Suppressor macrophage treated with lipopolysaccharide for 4 hours (primary cell): ENCODE data around the gene MAN2A2.

Source experiments
- DNase-seq: peaks from one replicate; pipeline ENCODE4 v3.0.0-alpha.2; 2020

Gene MAN2A2

DNA sequence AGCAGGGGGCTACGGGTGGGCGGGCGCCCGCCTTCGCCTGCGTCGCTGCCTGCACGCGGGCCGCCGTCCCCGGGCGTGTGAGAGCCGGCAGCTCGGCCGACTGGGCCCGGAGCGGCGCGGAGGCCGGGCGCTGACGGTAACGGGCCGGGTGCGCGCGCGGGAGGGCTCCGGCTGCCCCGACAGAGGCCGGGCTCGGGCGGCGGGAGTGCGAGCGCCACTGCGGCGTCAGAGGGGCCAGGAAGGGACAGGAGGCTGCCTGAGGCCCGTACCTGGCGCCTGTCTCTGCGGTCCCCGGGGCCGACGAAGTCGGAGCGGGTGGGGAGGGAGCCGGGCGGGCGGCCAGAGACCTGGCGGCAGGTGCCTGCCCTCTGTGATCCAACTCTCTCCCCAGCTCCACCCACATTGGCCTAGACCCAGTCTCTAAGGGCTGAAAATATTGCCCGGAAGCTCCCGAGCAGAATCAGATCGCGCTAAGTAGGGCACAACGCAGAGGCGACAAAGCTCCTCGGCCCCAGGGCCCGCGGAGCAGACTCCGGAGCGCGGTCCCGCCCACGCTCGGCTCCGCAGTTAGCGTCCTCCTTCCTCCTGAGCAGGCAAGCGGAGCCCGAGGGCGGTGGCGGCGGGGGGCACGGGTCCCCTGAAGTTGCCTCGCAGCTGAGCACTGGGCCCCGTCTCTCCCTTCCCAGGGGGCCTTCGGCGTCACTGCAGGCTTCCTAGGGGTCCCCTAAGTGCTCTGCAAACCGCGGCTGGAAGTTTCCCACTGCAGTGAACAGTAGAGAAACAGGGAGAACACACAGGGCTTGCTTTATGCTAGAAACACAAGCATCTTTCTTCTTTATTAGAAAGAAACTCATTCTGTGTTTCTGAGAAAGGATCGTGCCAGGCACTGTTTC lies at the start of gene MAN2A2:
Gene MAN2A2, plus strand, starts transcription at position 463 of the 893 bp plus-strand sequence. CDS start 906 bp downstream, outside the sequence.
- peak; percentile 81 for DNase-seq

DNA sequence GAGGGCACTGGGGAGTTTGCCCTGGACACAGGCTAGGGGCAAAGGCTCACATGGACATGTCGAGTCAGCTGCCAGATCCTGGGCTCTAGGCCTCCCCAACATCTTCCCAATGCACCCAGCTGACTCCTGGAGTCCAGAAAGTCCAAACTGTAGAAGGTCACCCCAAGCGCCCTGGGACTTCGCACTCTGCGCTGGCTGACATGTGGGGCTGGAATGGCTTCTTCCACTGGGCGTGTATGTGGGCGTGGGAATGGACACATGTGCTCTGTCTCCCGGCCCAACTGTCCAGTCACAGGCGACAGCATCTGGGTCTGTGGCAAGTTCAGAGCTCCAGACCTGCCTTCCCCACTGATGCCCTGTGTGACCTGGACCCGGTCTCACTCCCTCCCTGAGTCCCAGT lies 48.0 kb upstream of the MAN2A2 start:
- no peak for DNase-seq

- DNase-seq: no peak
These were observed 45.8 kb upstream of the MAN2A2 start for GRCh38 chr15:90857337-90857736.

DNA sequence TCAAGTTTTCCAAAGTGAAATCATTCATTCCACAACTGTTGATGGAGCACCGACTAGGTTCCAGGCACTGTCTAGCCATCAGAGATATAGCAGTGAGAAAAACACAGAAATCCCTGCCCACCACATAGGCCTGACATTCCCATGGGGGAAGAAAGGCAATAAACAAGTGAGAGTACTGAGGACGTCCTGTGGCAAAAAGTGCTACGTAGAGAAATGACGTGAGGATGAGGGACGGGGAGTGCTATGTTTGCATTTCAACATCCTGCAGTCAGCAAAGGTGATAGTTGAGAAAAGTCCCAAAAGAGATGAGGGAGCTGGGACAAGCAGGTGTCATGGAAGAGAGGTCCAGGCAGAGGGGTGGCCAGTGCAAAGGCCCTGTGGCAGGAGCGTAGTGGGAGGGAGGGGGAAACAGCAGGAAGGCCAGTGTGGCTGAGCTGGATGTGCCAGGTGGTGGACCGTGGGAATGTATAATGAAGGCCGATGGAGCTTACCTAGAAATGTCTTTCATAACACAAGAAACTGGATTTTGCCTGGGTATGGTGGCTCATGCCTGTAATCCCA lies 45.1 kb upstream of the MAN2A2 start:
- no peak for DNase-seq

DNA sequence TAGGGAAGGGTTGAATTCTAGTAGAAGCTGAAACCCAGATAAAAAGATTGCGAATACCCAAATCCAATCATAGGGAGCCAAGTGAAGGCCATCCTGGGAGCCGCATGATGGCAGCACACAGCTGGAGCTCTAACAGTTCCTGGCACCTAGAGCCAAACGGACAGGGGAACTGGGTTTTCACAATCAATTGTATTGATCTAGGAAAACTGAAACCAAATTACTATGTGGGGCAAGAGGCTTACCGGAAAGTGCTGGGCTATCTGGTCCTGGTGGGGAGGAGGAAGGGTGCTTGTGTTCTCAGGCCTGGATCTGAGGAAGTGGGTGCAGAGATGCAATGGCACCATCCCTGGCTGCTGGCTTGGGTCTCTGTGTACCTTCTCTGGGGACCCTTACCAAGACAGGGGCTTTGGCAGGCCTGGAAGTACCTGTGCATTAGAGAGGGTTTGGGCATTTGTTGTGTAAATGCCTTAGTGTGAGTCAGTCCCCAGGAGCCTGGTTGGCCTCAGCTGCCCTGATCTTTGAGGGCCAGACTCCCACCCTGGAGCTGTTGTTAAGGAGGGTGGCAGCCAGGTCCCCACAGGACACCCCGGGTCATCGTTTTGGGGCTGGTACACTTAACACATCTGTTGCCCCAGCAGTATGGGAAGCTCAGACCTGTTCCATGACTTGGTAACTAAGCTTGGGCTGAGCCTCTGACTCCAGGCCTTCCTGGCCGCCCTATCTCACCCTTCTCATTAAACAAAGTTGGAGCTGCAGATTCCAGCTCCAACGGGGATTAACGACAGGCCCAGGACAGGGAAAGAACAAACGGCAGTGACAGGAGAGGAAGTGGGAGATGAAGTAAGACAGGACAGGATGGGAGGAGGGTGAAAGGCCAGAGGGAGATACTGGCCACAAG lies 43.6 kb upstream of the MAN2A2 start:
- DNase-seq: peak; percentile 47

- no peak for DNase-seq
These were observed 42.7 kb upstream of the MAN2A2 start for GRCh38 chr15:90860450-90860849.

DNA sequence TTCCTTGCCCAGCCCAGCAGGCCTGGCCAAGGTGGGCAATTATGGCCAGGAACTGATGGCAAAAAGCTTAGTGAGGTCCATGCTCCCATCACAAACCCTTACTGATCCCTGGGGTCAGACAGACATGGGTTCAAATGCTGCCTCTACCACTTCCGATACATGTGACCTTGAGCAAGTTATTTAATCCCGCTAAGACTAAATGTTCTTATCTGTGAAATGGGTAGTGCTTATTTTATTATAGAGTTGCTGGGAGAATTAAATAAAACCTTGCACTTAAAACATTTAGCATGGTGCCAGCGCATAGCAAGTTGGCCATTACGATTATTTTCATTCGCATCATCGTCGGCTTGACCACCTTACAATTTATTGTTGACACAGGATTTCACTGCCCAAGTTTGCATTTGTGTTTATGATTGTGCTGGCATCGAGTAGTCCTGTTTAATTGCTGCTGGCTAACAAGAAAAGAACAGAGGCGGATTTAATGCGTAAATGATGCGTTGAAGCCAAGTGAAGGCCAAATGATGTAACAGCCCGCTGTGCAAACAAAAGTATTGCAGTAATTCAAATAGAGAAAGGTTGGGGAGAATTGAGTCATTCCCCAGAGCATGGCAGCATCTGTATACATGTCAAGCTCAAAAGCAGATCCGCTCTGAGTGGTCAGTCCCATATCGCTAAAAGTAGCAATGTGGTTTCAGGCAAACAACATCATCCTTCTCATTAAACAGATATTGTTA lies 42.0 kb upstream of the MAN2A2 start:
- DNase-seq: no peak

DNA sequence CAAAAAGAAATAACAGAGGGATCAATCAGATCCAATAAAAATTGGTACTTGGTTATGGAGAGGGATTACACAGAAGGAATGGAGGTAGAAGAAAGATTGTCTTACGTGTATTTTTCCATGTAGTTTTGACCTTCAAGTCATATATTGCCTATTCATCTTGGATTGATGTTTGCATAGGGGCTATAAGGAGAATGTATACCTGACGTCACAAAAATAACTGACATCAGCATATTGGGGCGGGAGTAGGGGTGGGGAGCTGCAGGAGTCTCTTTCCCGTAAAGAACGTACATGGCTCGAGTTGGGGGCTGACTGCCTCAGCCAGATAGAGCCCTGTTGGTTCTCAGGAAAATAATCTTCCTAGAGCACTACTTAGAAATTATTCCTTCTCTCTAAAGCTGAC lies 40.6 kb upstream of the MAN2A2 start:
- DNase-seq: no peak

GRCh38 chr15:90862964-90863778 lies 39.9 kb upstream of the MAN2A2 start:
- peak; percentile 87 for DNase-seq

DNA sequence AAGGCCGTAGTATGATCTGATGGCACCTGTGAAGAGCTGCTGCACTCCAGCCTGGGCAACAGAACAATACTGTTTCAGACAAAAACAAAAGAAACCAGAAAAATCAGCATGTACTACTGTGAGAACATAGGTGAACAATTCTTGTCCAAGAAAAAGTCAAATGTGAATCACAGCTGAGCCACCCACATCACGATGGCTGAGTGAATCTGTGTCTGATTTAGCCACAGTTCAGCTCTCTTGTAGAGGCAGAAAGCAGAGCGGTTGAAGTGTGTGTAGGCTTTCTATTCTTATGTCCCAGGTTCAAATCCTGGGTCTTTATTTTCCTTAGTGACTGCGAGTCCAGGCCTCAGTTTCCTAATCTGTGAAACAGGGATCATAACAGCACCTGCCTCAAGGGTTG lies 39.1 kb upstream of the MAN2A2 start:
- peak; percentile 59 for DNase-seq

- no peak for DNase-seq
These were observed 38.6 kb upstream of the MAN2A2 start for GRCh38 chr15:90864507-90864906.

GRCh38 chr15:90865702-90866101 lies 37.4 kb upstream of the MAN2A2 start:
- DNase-seq: no peak

GRCh38 chr15:90866161-90866715 lies 36.9 kb upstream of the MAN2A2 start:
- no peak for DNase-seq

GRCh38 chr15:90866800-90867199 lies 36.3 kb upstream of the MAN2A2 start:
- DNase-seq: no peak

- peak; percentile 76 for DNase-seq
These were observed 34.8 kb upstream of the MAN2A2 start, which contains the start of gene FURIN for GRCh38 chr15:90868261-90868689. Gene FURIN, plus strand, starts transcription at chr15:90868588. Its CDS starts 7,153 bp downstream, at chr15:90875741.

DNA sequence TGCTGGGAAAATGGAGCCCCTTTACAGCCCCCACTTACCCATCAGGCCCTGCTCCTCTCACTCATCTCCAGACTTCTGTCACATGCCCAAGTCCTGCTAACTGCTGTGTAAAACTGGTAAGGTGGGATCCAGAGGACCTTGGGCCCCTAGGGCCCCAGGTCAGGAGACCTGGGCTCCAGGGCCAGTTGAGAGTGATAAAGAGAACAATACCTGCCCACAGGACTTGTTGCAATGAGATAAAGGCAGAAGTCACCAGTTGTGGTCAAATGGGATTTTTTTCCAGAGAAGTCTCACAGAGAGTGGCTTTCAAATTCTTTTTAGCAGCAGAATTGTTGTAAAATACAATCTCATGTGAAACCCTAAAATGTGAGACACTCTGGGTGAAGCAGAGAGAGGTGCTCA lies 34.0 kb upstream of the MAN2A2 start:
- no peak for DNase-seq

- peak; percentile 96 for DNase-seq
These were observed 33.3 kb upstream of the MAN2A2 start for GRCh38 chr15:90869601-90870353.

DNA sequence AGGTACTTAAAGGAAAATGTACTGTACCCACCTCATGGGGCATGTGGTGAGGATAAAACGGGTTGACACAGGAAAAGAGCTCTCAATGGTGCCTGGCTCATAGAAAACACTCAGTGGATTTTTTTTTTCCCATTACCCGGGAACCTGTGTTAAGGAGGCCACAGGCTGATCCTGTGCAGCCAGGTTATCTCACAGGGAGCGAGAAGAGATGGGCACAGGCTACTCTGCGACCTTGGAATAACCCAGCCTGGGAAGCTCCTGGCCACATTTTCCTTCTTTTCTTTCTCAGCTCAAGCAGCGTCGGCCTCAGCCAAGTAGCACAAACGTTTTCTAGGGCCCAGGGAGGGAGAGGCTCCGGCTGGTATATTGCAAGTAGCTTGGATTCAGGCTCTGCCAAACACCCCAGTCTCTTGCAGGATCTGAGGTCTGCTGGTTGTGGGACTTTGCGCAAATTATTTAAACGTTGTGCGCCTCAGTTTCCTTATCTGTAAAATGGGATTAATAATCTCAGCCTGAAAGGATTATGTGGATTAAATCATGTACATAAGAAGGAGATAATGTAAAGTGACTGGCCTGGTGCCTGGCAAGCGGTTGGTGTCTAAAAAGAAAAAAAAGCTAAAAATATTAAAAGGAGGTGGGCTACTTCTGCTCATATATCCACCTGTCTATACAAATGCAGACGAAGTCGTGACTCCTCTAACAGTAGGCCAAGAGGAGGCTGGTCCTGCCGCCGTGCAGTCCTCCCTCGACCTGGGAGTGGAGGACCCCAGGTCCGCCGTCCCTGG lies 32.6 kb upstream of the MAN2A2 start:
- no peak for DNase-seq

DNA sequence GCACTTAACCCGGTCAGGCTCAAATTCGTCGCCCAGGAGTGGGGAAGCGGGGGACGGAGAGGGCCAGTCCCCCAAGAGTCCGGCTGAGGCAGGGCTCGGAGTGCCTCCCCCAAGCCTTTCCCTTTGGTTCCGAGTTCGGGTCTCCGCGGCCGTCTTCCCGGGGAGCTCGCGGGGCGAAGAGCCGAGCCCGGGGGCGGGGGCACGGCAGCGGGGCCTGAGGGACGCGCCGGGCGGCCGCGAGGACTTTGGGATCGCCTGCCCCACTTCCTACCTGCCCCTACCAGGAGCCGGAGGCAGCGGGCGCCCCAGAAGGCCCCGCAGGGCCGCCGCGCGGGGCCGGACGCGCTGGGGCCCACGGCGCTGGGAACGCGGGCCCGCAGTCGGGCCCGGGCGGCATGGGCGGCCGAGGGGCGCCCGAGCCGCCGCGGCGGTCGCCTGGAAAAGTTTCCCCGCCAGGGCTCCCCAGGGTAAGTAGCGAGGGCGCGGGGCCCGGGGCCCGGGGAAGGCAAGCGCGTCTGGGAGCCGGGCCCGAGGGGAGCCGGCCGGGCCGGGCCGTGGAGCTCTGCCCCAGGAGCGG lies 31.9 kb upstream of the MAN2A2 start:
- DNase-seq: peak; percentile 41
